Endothelial cell of umbilical vein (primary cell): ENCODE data around the gene GRIA4. TPM values are rescaled to one million over a fixed set of nuclear protein-coding genes. Genes with fewer than 3 reads are reported as not detected.

ENCODE experiments used
- BruUV-seq: library from RNA; stranded (reverse); fragments of 400-500 nt; replicated peaks from 2 replicates; lab custom pipeline; 2021; lab: Mats Ljungman, UMichigan
- CTCF ChIA-PET: fragments of 300-600, 350-600 bp; sonication (Branson Sonifier 250); formaldehyde crosslinking; loops from one replicate; lab custom pipeline; 2021; ENCODE audit warnings: antibody characterized with exemption, inconsistent platforms; lab: Charles Lee
- POLR2A ChIA-PET: fragments of 300-600, 350-600 bp; sonication (Branson Sonifier 250); formaldehyde crosslinking; loops from one replicate; lab custom pipeline; 2021; ENCODE audit warnings: antibody characterized with exemption, inconsistent platforms; lab: Charles Lee
- DNase-seq: peaks from one replicate; pipeline ENCODE4 v3.0.0-alpha.2; 2011; ENCODE audit warnings: low read depth, low spot score
- FAIRE-seq: peaks from 2 replicates; lab custom pipeline; 2011; peaks lifted over from hg19 to GRCh38; lab: Jason Lieb, UNC
- H2AFZ ChIP-seq: 2 replicates; pipeline ENCODE4 v1.6.0; 2012; ENCODE audit warnings: low read depth, low read length, control low read depth, inconsistent platforms
- H3K27ac ChIP-seq: 2 replicates; pipeline ENCODE4 v1.5.1; 2011; ENCODE audit warnings: low read depth, mild to moderate bottlenecking, control low read depth, low read length, moderate library complexity; ENCODE audit not compliant: insufficient read depth
- H3K27me3 ChIP-seq, 2 experiments: 2 replicates each; pipeline versions ENCODE4 v1.6.0 to v1.6.1; 2011; ENCODE audit warnings: low read length in 2 of 2, mixed read lengths in 1 of 2; ENCODE audit not compliant: control insufficient read depth in 2 of 2, insufficient read depth in 2 of 2
- H3K36me3 ChIP-seq, 2 experiments: 2 replicates in 1 of 2; 3 replicates in 1 of 2; pipeline ENCODE4 v1.5.1; 2011; ENCODE audit warnings: low read length in 2 of 2, mild to moderate bottlenecking in 1 of 2, moderate library complexity in 1 of 2; ENCODE audit not compliant: control insufficient read depth in 2 of 2, insufficient read depth in 2 of 2; ENCODE audit errors: extremely low read depth in 1 of 2
- H3K4me1 ChIP-seq: 3 replicates; pipeline ENCODE4 v1.5.1; 2011; ENCODE audit warnings: mild to moderate bottlenecking, low read length; ENCODE audit not compliant: control insufficient read depth, insufficient read depth; ENCODE audit errors: extremely low read depth
- H3K4me2 ChIP-seq: 2 replicates; pipeline ENCODE4 v1.6.1; 2011; ENCODE audit warnings: low read length, control low read depth, mixed read lengths; ENCODE audit not compliant: insufficient read depth
- H3K4me3 ChIP-seq, 3 experiments: fragments of 200-600 bp in 1 of 3; sonication (generic), shearing (Covaris generic) in 1 of 3; replicated peaks in 1 of 3; 2 replicates each; pipeline ENCODE4 v1.5.1; 2011 to 2016; ENCODE audit warnings: control low read depth in 3 of 3, low read length in 3 of 3, mild to moderate bottlenecking in 2 of 3, inconsistent platforms in 1 of 3, low read depth in 1 of 3, moderate library complexity in 1 of 3; ENCODE audit not compliant: insufficient read depth in 1 of 3
- H3K79me2 ChIP-seq: 2 replicates; pipeline ENCODE4 v1.6.0; 2012; ENCODE audit warnings: low read length, inconsistent platforms; ENCODE audit not compliant: control insufficient read depth, insufficient read depth
- H3K9ac ChIP-seq: replicated peaks from 2 replicates; pipeline ENCODE3; 2011; ENCODE audit warnings: low read length, control low read depth; ENCODE audit not compliant: insufficient read depth; ENCODE audit errors: extremely low read depth
- H3K9me1 ChIP-seq: replicated peaks from 3 replicates; pipeline ENCODE4 v1.6.0; 2011; ENCODE audit warnings: mild to moderate bottlenecking, low read length; ENCODE audit not compliant: control insufficient read depth, insufficient read depth; ENCODE audit errors: extremely low read depth
- H3K9me3 ChIP-seq: replicated peaks from 2 replicates; pipeline ENCODE4 v1.5.1; 2012; ENCODE audit warnings: low read length, inconsistent platforms; ENCODE audit not compliant: control insufficient read depth, insufficient read depth
- H4K20me1 ChIP-seq: replicated peaks from 2 replicates; pipeline ENCODE3; 2011; ENCODE audit warnings: mild to moderate bottlenecking, low read length; ENCODE audit not compliant: control insufficient read depth, insufficient read depth; ENCODE audit errors: extremely low read depth
- CTCF ChIP-seq, 2 donors: IDR thresholded peaks; 1 replicate in 1 of 2; 2 replicates in 1 of 2; pipeline ENCODE4 v1.5.1; 2011; ENCODE audit warnings: low read length in 2 of 2, mild to moderate bottlenecking in 2 of 2, moderate library complexity in 2 of 2, control low read depth in 1 of 2, inconsistent platforms in 1 of 2, low read depth in 1 of 2; ENCODE audit not compliant: insufficient read depth in 1 of 2; ENCODE audit errors: extremely low read depth in 1 of 2
- EZH2 ChIP-seq: IDR thresholded peaks from 2 replicates; pipeline ENCODE4 v1.6.1; 2012; ENCODE audit warnings: borderline replicate concordance, low read depth, mild to moderate bottlenecking, moderate library complexity, low read length, inconsistent platforms; ENCODE audit not compliant: severe bottlenecking
- FOS ChIP-seq: IDR thresholded peaks from 2 replicates; pipeline ENCODE4 v1.6.1; 2011; ENCODE audit warnings: mild to moderate bottlenecking, low read length, moderate library complexity, borderline replicate concordance; ENCODE audit not compliant: insufficient read depth
- GATA2 ChIP-seq: IDR thresholded peaks from 2 replicates; pipeline ENCODE4 v1.7.0; 2011; ENCODE audit warnings: low read depth, mild to moderate bottlenecking, moderate library complexity, mixed read lengths, low read length; ENCODE audit not compliant: insufficient read length, insufficient read depth
- JUN ChIP-seq: IDR thresholded peaks from 2 replicates; pipeline ENCODE4 v1.6.1; 2011; ENCODE audit warnings: borderline replicate concordance, low read depth; ENCODE audit not compliant: insufficient read length, insufficient read depth
- MAX ChIP-seq: IDR thresholded peaks from 2 replicates; pipeline ENCODE4 v1.6.1; 2011; ENCODE audit not compliant: insufficient read depth, insufficient read length
- MYC ChIP-seq: IDR thresholded peaks from one replicate; pipeline ENCODE4 v1.6.1; 2011; ENCODE audit warnings: mild to moderate bottlenecking, low read depth, low read length
- POLR2A ChIP-seq: IDR thresholded peaks from 2 replicates; pipeline ENCODE4 v1.6.1; 2012; ENCODE audit warnings: low read depth, mild to moderate bottlenecking, control low read depth, low read length
- POLR2AphosphoS5 ChIP-seq: IDR thresholded peaks from 2 replicates; pipeline ENCODE4 v1.6.1; 2012; ENCODE audit warnings: low read depth, mild to moderate bottlenecking, control low read depth, low read length, moderate library complexity; ENCODE audit not compliant: insufficient read depth
- dilution Hi-C: fragments of 300-500 bp; cut with MboI; formaldehyde crosslinking; loops from one replicate; pipeline ENCODE4 v1.15.0; 2019; ENCODE audit warnings: low sequenced_read_pairs; ENCODE audit not compliant: extremely low pct_ligation_motif_present
- intact Hi-C: fragments of 100-400 bp; cut with micrococcal nuclease; formaldehyde crosslinking; loops from one replicate; pipeline ENCODE4 v1.10.0; 2022
- polyA plus RNA-seq, 4 experiments: library from polyadenylated mRNA; depleted of rRNA in 3 of 4; stranded (reverse) in 3 of 4; unstranded in 1 of 4; fragments of >200 nt; gene quantifications; 2 replicates each; pipeline versions ENCODE4 v1.2.1 to v1.2.3, GENCODE V29; 2011 to 2012; ENCODE audit warnings: missing spikeins in 1 of 4
- total RNA-seq: library from RNA; stranded (reverse); gene quantifications from 2 replicates; pipeline ENCODE4 v1.2.3, GENCODE V29; 2021

Gene GRIA4
- total and polyA plus RNA-seq, 2 donors (not counting 3 experiments of a cell fraction or from before 2014, with no cell fraction given): not detected

- Histone ChIP-seq H4K20me1 (no peaks in the 10 kb centered on the region), H3K9me3 (no peaks in the 10 kb centered on the region), H3K9me1 (no peaks in the 10 kb centered on the region), H3K4me1 (no peaks in the 10 kb centered on the region), H3K27me3 (no peaks in the 10 kb centered on the region), H3K4me2 (no peak overlapping the region), H3K79me2 (no peaks in the 10 kb centered on the region), H3K9ac (no peak overlapping the region), H2AFZ (no peak overlapping the region), H3K4me3 (no peak overlapping the region), H3K36me3 (no peaks in the 10 kb centered on the region), H3K27ac (no peak overlapping the region)
- intact Hi-C loops: no loop called here
- ChIA-PET CTCF (no interaction called here), POLR2A (no interaction called here)
- TF ChIP-seq POLR2AphosphoS5: no peak
- no peak for TF ChIP-seq MAX
- no peak for TF ChIP-seq POLR2A
- no peak for TF ChIP-seq EZH2
- TF ChIP-seq CTCF (IDR thresholded peaks at IDR 0.05; ENCODE audit: extremely low read depth in 1 of 2, insufficient read depth in 1 of 2, low read depth in 1 of 2, low read length in 2 of 2): no peak
- TF ChIP-seq FOS: no peak
- TF ChIP-seq JUN: no peak
- no peak for TF ChIP-seq MYC
- no peak for TF ChIP-seq GATA2
- dilution Hi-C loops: no loop called here
- FAIRE-seq: no peak
- no peak for DNase-seq
- BruUV-seq: no TSS peak
Measured at GRCh38 chr11:105781807-105782206, 171.9 kb downstream of the GRIA4 start.
